ENCODE data around the gene TENM4.

DNA sequence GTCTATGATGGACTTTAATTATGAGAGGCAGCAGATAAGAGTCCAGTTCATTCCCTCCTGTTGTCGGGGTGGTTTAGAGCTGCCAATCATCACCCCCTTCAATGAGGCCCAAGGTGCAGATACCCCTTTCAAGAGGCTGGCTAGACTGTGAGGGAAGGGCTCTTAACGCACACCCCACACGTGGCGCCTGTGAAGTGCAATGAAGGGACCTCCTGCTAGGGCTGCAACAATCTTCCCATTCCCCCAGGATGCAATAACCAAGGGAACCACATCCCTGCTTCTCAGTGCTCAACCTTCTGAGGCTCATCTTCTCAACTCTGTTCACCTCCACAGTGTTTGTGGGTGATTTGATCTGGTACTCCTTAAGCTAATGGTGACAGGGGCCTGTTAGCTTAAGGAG is 19.0 kb downstream of the TENM4 start:
- TF ChIP-seq POLR2A (IDR thresholded peaks at IDR 0.05): no peak
- TF ChIP-seq CTCF (IDR thresholded peaks at IDR 0.05): no peak

All from Peyer's patch (tissue), 4 donors.